HAP-1 (cell line): ENCODE measurements around the gene ADAMTS4.

Source experiments
- DNase-seq, 2 experiments: peaks; one replicate each; pipeline ENCODE4 v3.0.0-alpha.2; 2016 to 2020; ENCODE audit warnings: low spot score in 2 of 2
- H3K27me3 ChIP-seq: fragments of 250-450 bp; sonication (Bioruptor Pico); 2 replicates; pipeline ENCODE4 v1.5.1; 2020; ENCODE audit warnings: low read depth, mild to moderate bottlenecking, moderate library complexity
- H3K36me3 ChIP-seq: fragments of 250-450 bp; sonication (Bioruptor Pico); replicated peaks from 2 replicates; pipeline ENCODE4 v1.5.1; 2020; ENCODE audit warnings: mild to moderate bottlenecking
- H3K4me1 ChIP-seq: fragments of 250-450 bp; sonication (Bioruptor Pico); 2 replicates; pipeline ENCODE4 v1.5.1; 2020; ENCODE audit warnings: mild to moderate bottlenecking
- H3K4me3 ChIP-seq: fragments of 250-450 bp; sonication (Bioruptor Pico); 2 replicates; pipeline ENCODE4 v1.5.1; 2020; ENCODE audit warnings: mild to moderate bottlenecking, moderate library complexity
- H3K9me3 ChIP-seq: fragments of 250-450 bp; sonication (Bioruptor Pico); 2 replicates; pipeline ENCODE4 v1.5.1; 2020; ENCODE audit warnings: mild to moderate bottlenecking, moderate library complexity
- in situ Hi-C: fragments of 300-500 bp; cut with MboI; formaldehyde crosslinking; loops from 3 replicates; pipeline ENCODE4 v1.14.3; 2020; ENCODE audit warnings: low sequenced_read_pairs, inconsistent platforms, mixed read lengths

ADAMTS4 gene

DNA sequence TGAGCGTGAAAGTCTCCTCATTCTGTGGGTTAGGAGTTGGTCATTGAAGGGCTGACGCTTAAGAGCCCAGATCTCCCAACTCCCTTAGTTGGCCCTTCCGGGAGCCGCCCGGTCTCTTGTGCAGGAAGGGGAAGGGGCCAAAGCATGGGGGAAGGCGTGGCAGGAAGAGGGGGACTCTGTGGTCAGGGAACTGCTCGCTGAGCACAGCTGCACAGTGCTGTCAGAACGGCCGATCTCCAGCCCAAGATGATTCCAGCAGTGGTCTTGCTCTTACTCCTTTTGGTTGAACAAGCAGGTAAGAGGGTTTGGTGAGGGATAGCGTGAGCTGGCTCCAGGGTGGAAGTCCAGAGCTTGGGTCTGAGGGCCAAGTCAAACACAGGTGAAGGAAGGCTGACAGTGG lies 16.2 kb upstream of the ADAMTS4 start, which contains the start of gene FCER1G:
Gene FCER1G (plus strand): TSS at position 220 of the 400 bp plus-strand sequence. CDS start 27 bp downstream, at position 247.
- H3K27me3 ChIP-seq, result no peaks in the 10 kb centered on the region
- in situ Hi-C loops, result no loop called here
- no peak for DNase-seq
- H3K4me3 ChIP-seq, result no peak within 1 kb of the TSS
- no peaks in the 10 kb centered on the region for H3K9me3 ChIP-seq
- peaks cover 44% of the 10 kb centered on the region for H3K36me3 ChIP-seq
- H3K4me1 ChIP-seq, result no peaks in the 10 kb centered on the region

- Histone ChIP-seq H3K27me3 (no peaks in the 10 kb centered on the region), H3K9me3 (no peaks in the 10 kb centered on the region), H3K4me3 (no peak overlapping the region), H3K4me1 (no peaks in the 10 kb centered on the region), H3K36me3 (peaks cover 51% of the 10 kb centered on the region)
- no peak for DNase-seq
- in situ Hi-C loops, result no loop called here
Measured at GRCh38 chr1:161214369-161214768, 15.5 kb upstream of the ADAMTS4 start.

GRCh38 chr1:161209790-161210409 lies 11.0 kb upstream of the ADAMTS4 start:
- H3K27me3 ChIP-seq, result no peaks in the 10 kb centered on the region
- in situ Hi-C loops, result no loop called here
- no peaks in the 10 kb centered on the region for H3K4me1 ChIP-seq
- DNase-seq, result peak; percentile 66 to 90
- H3K36me3 ChIP-seq, result peaks cover 85% of the 10 kb centered on the region
- no peak overlapping the region for H3K4me3 ChIP-seq
- no peaks in the 10 kb centered on the region for H3K9me3 ChIP-seq

- Histone ChIP-seq H3K4me1 (peaks cover 4% of the 10 kb centered on the region; the same call in 1 of the 2 replicates), H3K9me3 (no peaks in the 10 kb centered on the region), H3K27me3 (no peaks in the 10 kb centered on the region), H3K4me3 (no peak overlapping the region), H3K36me3 (peaks cover 72% of the 10 kb centered on the region)
- DNase-seq, result no peak
- in situ Hi-C loops, result no loop called here
Measured at GRCh38 chr1:161207173-161207572, 8.3 kb upstream of the ADAMTS4 start.

- no peak for DNase-seq
- Histone ChIP-seq H3K9me3 (no peaks in the 10 kb centered on the region), H3K27me3 (no peaks in the 10 kb centered on the region), H3K4me1 (peaks cover 7% of the 10 kb centered on the region), H3K4me3 (no peak overlapping the region), H3K36me3 (peaks cover 67% of the 10 kb centered on the region)
- in situ Hi-C loops, result no loop called here
Measured at GRCh38 chr1:161206411-161207140, 7.7 kb upstream of the ADAMTS4 start.

- H3K9me3 ChIP-seq, result no peaks in the 10 kb centered on the region
- in situ Hi-C loops, result no loop called here
- no peaks in the 10 kb centered on the region for H3K27me3 ChIP-seq
- H3K4me1 ChIP-seq, result peaks cover 26% of the 10 kb centered on the region
- H3K4me3 ChIP-seq, result peak within 1 kb of the TSS; percentile 63
- H3K36me3 ChIP-seq, result peaks cover 27% of the 10 kb centered on the region
- DNase-seq, result peak; percentile 98 to 99
Measured at GRCh38 chr1:161201836-161202712, 3.2 kb upstream of the ADAMTS4 start, which contains the start of gene NDUFS2. NDUFS2 (plus strand) TSS chr1:161202367; CDS start chr1:161202386, 19 bp downstream.

GRCh38 chr1:161200992-161201835 lies 2.4 kb upstream of the ADAMTS4 start:
- Histone ChIP-seq H3K4me1 (peaks cover 26% of the 10 kb centered on the region), H3K27me3 (no peaks in the 10 kb centered on the region), H3K4me3 (peak overlapping the region; percentile 63), H3K36me3 (peaks cover 18% of the 10 kb centered on the region), H3K9me3 (no peaks in the 10 kb centered on the region)
- DNase-seq, result peak in 1 of 2 experiments; percentile 18
- in situ Hi-C loops, result no loop called here

DNA sequence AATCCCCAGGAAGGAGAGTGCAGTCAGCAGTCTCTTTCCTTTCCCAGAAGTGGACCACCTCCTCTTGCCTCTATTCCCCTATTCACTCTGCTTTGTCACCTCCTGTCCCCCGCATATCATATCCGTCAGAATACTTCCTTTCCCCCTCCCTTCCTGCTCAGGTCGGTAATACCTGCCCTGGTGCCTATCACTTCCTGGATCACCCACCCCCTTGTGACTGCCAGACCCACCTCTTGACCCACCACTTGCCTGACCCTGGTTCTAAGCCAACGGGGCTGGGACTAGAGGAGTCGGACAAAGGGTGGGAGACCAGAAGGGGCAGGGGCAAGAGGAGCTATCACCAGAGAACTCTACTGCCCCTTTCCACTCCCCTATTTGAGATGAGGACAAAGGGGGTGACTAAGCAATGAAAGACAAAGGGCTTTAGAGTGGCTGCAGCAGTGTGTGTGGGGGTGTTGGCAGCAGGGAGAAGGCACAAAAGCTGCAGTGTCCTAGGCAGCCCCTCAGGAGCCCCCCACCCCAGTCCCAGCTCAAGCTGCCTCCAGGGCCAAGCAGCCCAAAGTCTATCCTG lies 1.7 kb upstream of the ADAMTS4 start:
- in situ Hi-C loops, result no loop called here

DNA sequence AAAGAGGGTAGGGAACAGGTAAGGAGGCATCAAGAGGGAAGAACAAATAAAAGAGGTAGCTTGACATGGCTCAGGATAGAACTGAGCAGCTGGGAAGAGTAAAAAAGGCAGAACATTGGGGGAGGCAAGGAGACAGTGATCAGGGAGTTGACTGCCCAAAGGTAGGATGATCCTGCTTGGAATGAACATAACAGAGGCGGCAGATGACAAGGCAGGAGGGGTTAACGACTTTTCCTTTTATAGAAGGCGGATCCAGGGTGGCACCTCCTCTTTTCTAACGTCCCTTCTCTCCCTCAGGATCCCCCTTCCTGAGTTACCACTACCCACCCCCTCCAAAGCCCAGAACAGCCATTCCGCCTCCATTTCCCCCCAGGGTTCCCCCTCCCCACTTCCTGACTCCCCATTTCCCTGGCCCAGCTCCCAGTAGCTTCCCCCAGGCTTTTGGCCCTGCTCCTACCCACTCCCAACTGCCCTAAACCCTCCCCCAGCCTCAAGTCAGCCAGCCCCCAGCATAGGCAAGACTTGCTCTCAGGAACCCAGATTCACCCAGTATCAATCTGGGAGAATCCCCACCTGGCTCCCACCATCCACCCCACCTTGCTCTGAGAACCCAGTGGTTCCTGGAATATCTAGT lies 769 bp upstream of the ADAMTS4 start:
- Histone ChIP-seq H3K36me3 (peaks cover 10% of the 10 kb centered on the region), H3K4me3 (no peak overlapping the region), H3K27me3 (no peaks in the 10 kb centered on the region), H3K9me3 (no peaks in the 10 kb centered on the region), H3K4me1 (peaks cover 26% of the 10 kb centered on the region)
- in situ Hi-C loops, result loop anchor here (25.0 kb wide), 1 partner anchor 538 kb away; the partner anchor contains the start of gene DUSP12
- DNase-seq, result no peak

More for the DNA sequence above, 1.7 kb upstream of the ADAMTS4 start:
- Histone ChIP-seq H3K4me1 (peaks cover 26% of the 10 kb centered on the region), H3K36me3 (peaks cover 11% of the 10 kb centered on the region), H3K27me3 (no peaks in the 10 kb centered on the region), H3K9me3 (no peaks in the 10 kb centered on the region), H3K4me3 (no peak overlapping the region)
- DNase-seq, result no peak

DNA sequence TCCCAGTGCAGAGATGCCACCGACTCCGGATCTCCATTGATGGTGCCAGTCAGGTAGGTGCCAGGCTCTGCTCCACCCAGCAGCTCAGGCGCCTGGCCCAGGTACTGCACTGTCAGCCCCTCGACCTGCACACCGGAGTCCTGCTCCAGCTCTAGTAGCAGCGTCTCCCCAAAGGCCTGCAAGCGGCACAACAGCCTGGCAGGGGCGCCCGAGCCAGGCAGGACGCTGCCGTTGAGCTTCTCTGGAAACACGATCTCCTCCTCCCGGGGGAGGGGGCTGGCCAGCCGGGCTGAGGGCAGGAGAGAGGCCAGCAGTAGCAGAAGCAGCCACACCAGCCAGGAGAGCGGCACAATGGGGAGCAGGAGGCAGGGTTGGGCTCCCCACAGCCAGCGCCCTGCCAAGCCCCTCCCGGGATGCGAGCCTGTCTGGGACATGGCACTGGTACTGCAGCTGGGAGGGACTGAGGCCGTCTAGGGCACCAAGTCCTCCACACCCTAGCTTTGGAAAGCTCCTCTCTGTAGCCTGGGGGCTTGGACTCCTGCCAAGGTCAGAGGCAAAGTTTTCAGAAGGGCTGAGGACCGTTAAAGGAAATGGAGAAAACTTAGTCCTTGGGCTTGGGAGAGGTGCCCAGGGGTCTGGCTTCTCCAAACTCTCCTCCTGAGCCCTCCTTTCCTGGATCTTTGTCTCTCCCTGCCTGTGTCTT lies 509 bp downstream of the ADAMTS4 start:
- Histone ChIP-seq H3K9me3 (no peaks in the 10 kb centered on the region), H3K36me3 (no peaks in the 10 kb centered on the region), H3K4me3 (no peak overlapping the region), H3K4me1 (peaks cover 21% of the 10 kb centered on the region), H3K27me3 (no peaks in the 10 kb centered on the region)
- DNase-seq, result peak; percentile 15 to 82
- in situ Hi-C loops, result loop anchor here (25.0 kb wide), 1 partner anchor 539 kb away; the partner anchor contains the start of gene DUSP12

GRCh38 chr1:161197560-161198193 lies 1.2 kb downstream of the ADAMTS4 start:
- Histone ChIP-seq H3K4me1 (peaks cover 21% of the 10 kb centered on the region), H3K36me3 (no peaks in the 10 kb centered on the region), H3K27me3 (no peaks in the 10 kb centered on the region), H3K4me3 (no peak overlapping the region), H3K9me3 (no peaks in the 10 kb centered on the region)
- no peak for DNase-seq
- in situ Hi-C loops, result loop anchor here (25.0 kb wide), 1 partner anchor 540 kb away; the partner anchor contains the start of gene DUSP12
